Epithelial cell of proximal tubule (primary cell): ENCODE measurements around the gene MAP3K2. TPM values are rescaled to one million over a fixed set of nuclear protein-coding genes. Genes with fewer than 3 reads are reported as not detected.
A peak's percentile ranks its signal among the peaks of the same experiment; 100 is the strongest.

Experiments
- DNase-seq: peaks from one replicate; pipeline ENCODE4 v3.0.0-alpha.2; 2011; ENCODE audit warnings: low read depth
- H3K4me3 ChIP-seq: 2 replicates; pipeline ENCODE4 v1.5.1; 2011; ENCODE audit warnings: low read depth, mild to moderate bottlenecking, low read length
- total RNA-seq: library from RNA; depleted of rRNA; stranded (reverse); fragments of >200 nt; gene quantifications from 2 replicates; pipeline ENCODE4 v1.2.3, GENCODE V29; 2015
- TF ChIP-seq, protein P1 (sequence below): conservative IDR thresholded peaks from 2 replicates; pipeline ENCODE4 v1.5.1; 2012; ENCODE audit warnings: low read depth, mild to moderate bottlenecking, low read length

Gene MAP3K2
- total RNA-seq, 1 donor from 2014 or later: 22.4 TPM

DNA sequence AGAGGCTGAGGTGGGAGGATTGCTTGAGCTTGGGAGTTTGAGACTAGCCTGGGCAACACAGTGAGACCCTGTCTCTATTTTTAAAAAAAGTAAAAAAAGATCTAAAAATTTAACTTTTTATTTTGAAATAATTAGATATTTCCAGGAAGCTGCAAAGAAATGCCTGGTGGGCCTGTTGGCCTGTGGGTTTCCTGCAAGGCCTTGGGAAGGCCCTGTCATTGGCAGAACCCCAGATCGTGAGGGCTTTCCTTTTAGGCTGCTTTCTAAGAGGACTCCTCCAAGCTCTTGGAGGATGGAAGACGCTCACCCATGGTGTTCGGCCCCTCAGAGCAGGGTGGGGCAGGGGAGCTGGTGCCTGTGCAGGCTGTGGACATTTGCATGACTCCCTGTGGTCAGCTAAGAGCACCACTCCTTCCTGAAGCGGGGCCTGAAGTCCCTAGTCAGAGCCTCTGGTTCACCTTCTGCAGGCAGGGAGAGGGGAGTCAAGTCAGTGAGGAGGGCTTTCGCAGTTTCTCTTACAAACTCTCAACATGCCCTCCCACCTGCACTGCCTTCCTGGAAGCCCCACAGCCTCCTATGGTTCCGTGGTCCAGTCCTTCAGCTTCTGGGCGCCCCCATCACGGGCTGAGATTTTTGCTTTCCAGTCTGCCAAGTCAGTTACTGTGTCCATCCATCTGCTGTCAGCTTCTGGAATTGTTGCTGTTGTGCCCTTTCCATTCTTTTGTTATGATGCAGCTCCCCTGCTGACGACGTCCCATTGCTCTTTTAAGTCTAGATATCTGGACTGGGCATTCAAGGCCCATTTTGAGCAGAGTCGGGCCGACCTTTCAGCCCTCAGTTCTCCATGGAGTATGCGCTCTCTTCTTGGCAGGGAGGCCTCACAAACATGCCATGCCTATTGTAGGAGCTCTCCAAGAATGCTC is 37.1 kb upstream of the MAP3K2 start:
- H3K4me3 ChIP-seq: no peak overlapping the region
- TF ChIP-seq, protein P1, sequence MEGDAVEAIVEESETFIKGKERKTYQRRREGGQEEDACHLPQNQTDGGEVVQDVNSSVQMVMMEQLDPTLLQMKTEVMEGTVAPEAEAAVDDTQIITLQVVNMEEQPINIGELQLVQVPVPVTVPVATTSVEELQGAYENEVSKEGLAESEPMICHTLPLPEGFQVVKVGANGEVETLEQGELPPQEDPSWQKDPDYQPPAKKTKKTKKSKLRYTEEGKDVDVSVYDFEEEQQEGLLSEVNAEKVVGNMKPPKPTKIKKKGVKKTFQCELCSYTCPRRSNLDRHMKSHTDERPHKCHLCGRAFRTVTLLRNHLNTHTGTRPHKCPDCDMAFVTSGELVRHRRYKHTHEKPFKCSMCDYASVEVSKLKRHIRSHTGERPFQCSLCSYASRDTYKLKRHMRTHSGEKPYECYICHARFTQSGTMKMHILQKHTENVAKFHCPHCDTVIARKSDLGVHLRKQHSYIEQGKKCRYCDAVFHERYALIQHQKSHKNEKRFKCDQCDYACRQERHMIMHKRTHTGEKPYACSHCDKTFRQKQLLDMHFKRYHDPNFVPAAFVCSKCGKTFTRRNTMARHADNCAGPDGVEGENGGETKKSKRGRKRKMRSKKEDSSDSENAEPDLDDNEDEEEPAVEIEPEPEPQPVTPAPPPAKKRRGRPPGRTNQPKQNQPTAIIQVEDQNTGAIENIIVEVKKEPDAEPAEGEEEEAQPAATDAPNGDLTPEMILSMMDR: no peak
- no peak for DNase-seq

DNA sequence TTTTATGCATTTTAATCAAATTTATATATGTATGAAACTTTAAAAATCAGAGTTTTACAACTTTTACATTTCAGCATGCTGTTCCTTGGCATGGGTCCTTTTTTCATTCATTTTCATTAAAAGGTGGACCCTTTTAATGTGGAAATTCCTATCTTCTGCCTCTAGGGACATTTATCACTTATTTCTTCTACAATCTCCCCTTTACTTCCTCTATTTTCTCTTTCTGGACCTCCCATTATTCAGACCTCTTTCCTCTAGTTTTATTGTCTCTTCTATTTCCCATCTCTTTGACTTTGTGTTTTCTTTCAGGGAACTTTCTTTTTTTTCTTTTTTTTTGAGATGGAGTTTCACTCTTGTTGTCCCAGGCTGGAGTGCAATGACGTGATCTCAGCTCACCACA is 36.1 kb upstream of the MAP3K2 start:
- H3K4me3 ChIP-seq: no peak overlapping the region
- no peak for DNase-seq
- TF ChIP-seq, protein P1: no peak

DNA sequence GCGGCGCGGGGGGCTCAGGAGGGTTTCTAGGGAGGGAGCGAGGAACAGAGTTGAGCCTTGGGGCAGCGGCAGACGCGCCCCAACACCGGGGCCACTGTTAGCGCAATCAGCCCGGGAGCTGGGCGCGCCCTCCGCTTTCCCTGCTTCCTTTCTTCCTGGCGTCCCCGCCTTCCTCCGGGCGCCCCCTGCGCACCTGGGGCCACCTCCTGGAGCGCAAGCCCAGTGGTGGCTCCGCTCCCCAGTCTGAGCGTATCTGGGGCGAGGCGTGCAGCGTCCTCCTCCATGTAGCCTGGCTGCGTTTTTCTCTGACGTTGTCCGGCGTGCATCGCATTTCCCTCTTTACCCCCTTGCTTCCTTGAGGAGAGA is 35.7 kb upstream of the MAP3K2 start:
- TF ChIP-seq, protein P1: no peak
- DNase-seq: no peak
- H3K4me3 ChIP-seq: peak overlapping the region; percentile 43

DNA sequence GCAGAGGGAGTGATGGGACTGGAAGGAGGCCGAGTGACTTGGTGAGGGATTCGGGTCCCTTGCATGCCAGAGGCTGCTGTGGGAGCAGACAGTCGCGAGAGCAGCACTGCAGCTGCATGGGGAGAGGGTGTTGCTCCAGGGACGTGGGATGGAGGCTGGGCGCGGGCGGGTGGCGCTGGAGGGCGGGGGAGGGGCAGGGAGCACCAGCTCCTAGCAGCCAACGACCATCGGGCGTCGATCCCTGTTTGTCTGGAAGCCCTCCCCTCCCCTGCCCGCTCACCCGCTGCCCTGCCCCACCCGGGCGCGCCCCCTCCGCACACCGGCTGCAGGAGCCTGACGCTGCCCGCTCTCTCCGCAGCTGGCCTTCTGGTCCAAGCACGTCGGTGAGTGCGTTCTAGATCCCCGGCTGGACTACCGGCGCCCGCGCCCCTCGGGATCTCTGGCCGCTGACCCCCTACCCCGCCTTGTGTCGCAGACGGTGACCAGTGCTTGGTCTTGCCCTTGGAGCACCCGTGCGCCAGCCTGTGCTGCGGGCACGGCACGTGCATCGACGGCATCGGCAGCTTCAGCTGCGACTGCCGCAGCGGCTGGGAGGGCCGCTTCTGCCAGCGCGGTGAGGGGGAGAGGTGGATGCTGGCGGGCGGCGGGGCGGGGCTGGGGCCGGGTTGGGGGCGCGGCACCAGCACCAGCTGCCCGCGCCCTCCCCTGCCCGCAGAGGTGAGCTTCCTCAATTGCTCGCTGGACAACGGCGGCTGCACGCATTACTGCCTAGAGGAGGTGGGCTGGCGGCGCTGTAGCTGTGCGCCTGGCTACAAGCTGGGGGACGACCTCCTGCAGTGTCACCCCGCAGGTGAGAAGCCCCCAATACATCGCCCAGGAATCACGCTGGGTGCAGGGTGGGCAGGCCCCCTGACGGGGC is 35.0 kb upstream of the MAP3K2 start:
- peak overlapping the region; percentile 43 for H3K4me3 ChIP-seq
- DNase-seq: no peak
- TF ChIP-seq, protein P1: no peak

DNA sequence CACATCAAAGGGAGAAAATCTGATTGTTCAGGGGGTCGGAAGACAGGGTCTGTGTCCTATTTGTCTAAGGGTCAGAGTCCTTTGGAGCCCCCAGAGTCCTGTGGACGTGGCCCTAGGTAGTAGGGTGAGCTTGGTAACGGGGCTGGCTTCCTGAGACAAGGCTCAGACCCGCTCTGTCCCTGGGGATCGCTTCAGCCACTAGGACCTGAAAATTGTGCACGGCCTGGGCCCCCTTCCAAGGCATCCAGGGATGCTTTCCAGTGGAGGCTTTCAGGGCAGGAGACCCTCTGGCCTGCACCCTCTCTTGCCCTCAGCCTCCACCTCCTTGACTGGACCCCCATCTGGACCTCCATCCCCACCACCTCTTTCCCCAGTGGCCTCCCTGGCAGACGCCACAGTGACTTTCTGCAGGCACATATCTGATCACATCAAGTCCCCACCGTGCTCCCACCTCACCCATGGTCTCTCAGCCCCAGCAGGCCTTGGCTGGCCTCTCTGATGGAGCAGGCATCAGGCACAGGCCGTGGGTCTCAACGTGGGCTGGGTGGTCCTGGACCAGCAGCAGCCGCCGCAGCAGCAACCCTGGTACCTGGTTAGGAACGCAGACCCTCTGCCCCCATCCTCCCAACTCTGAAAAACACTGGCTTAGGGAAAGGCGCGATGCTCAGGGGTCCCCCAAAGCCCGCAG is 34.2 kb upstream of the MAP3K2 start:
- H3K4me3 ChIP-seq: no peak overlapping the region
- DNase-seq: no peak
- TF ChIP-seq, protein P1: no peak

DNA sequence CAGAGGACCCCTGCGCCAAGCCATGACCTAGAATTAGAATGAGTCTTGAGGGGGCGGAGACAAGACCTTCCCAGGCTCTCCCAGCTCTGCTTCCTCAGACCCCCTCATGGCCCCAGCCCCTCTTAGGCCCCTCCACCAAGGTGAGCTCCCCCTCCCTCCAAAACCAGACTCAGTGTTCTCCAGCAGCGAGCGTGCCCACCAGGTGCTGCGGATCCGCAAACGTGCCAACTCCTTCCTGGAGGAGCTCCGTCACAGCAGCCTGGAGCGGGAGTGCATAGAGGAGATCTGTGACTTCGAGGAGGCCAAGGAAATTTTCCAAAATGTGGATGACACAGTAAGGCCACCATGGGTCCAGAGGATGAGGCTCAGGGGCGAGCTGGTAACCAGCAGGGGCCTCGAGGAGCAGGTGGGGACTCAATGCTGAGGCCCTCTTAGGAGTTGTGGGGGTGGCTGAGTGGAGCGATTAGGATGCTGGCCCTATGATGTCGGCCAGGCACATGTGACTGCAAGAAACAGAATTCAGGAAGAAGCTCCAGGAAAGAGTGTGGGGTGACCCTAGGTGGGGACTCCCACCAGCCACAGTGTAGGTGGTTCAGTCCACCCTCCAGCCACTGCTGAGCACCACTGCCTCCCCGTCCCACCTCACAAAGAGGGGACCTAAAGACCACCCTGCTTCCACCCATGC is 33.5 kb upstream of the MAP3K2 start:
- DNase-seq: no peak
- TF ChIP-seq, protein P1: no peak
- no peak overlapping the region for H3K4me3 ChIP-seq
